Measurements from ENCODE around the gene CLDN5. TPM values are rescaled to one million over a fixed set of nuclear protein-coding genes. Genes with fewer than 3 reads are reported as not detected.

The CLDN5 gene
- total RNA-seq, 4 donors from 2014 or later = 40.4 to 108 (median 89.6) TPM

DNA sequence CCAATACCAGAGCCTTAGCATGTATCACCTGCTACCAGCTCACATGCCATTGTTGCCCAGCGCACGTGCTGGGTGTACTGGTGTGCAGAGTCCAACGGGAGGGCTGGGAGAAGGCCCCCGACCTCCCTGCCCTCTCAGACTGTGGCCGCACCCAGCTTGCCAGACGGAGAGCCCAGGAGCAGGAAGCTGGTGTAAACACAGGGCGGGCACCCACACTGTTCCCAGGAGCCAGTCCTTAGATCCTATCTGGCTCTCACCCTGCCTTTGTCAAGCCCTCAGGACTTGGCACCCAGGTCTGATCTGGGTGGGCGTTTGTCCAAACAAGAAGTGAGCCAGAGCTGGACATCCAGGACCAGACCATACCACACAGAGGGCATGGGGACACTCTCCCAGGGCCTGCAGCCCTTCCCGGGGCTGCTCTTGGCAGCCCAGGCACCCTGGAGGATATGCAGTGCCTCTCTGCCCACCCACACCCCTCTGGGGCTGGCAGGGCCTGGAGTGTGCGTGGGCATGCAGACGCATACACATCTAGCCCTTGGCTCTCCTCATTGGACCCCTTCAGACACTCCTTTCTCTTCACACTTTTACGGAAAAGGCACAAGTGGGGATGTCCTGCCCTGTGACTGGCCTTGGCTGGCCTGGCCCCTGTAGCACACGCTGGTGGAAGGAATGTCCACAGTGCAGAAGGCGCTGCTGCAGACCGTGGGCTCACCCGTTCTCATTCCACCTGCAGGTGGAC lies 19.9 kb upstream of the CLDN5 start:
- DNase-seq (no peak), ATAC-seq (no peak)
- in situ Hi-C loops (cut with MboI; ENCODE audit: low sequenced_read_pairs in 4 of 4) = no loop called here
- Histone ChIP-seq H3K36me3 (no peaks in the 10 kb centered on the region), H3K9me3 (no peaks in the 10 kb centered on the region), H3K27me3 (no peaks in the 10 kb centered on the region), H3K4me1 (no peaks in the 10 kb centered on the region), H3K27ac (no peak overlapping the region), H3K4me3 (no peak overlapping the region)
- TF ChIP-seq CTCF (IDR thresholded peaks at IDR 0.05 in 4 of 5, conservative IDR thresholded peaks at IDR 0.05 in 1 of 5) (no peak), POLR2A (IDR thresholded peaks at IDR 0.05) (no peak)
- intact Hi-C loops (cut with DNase I; ENCODE audit: low total_unique reads) = no loop called here

GRCh38 chr22:19540394-19540793 lies 16.2 kb upstream of the CLDN5 start:
- Histone ChIP-seq H3K27ac (no peak overlapping the region), H3K4me3 (no peak overlapping the region), H3K36me3 (no peaks in the 10 kb centered on the region), H3K9me3 (no peaks in the 10 kb centered on the region), H3K4me1 (no peaks in the 10 kb centered on the region), H3K27me3 (no peaks in the 10 kb centered on the region)
- ATAC-seq (no peak), DNase-seq (no peak)
- intact Hi-C loops (cut with DNase I; ENCODE audit: low total_unique reads) (no loop called here), in situ Hi-C loops (cut with MboI; ENCODE audit: low sequenced_read_pairs in 4 of 4) (no loop called here)
- TF ChIP-seq CTCF (IDR thresholded peaks at IDR 0.05 in 4 of 5, conservative IDR thresholded peaks at IDR 0.05 in 1 of 5) (no peak), POLR2A (IDR thresholded peaks at IDR 0.05) (no peak)

DNA sequence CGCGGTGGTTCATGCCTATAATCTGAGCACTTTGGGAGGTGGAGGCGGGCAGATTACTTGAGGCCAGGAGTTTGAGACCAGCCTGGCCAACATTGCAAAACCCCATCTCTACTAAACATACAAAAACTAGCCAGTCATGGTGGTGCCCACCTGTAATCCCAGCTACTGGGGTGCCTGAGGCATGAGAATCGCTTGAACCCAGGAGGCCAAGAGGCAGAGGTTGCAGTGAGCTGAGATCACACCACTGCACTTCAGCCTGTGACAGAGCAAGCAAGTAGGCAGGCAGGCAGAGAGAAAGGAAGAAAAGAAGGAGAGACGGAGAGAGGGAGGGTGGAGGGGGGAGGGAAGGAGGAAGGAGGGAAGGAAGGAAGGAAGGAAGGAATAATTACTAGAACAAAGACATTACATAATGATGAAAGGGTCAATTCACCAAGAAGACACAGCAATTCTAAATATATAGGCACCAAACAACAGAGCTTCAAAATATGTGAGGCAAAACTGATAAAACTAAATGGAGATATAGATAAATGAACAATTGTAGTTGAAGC lies 13.8 kb upstream of the CLDN5 start:
- Histone ChIP-seq H3K36me3 (no peaks in the 10 kb centered on the region), H3K27me3 (no peaks in the 10 kb centered on the region), H3K4me1 (no peaks in the 10 kb centered on the region), H3K4me3 (no peak overlapping the region), H3K27ac (no peak overlapping the region), H3K9me3 (no peaks in the 10 kb centered on the region)
- intact Hi-C loops (cut with DNase I; ENCODE audit: low total_unique reads) (no loop called here), in situ Hi-C loops (cut with MboI; ENCODE audit: low sequenced_read_pairs in 4 of 4) (no loop called here)
- TF ChIP-seq CTCF (IDR thresholded peaks at IDR 0.05 in 4 of 5, conservative IDR thresholded peaks at IDR 0.05 in 1 of 5) (no peak), POLR2A (IDR thresholded peaks at IDR 0.05) (no peak)
- ATAC-seq (no peak), DNase-seq (no peak)

- DNase-seq = no peak
- Histone ChIP-seq H3K27me3 (no peaks in the 10 kb centered on the region), H3K9me3 (no peaks in the 10 kb centered on the region), H3K27ac (no peak overlapping the region), H3K36me3 (no peaks in the 10 kb centered on the region), H3K4me3 (no peak overlapping the region), H3K4me1 (no peaks in the 10 kb centered on the region)
- no peak for ATAC-seq
- in situ Hi-C loops (cut with MboI; ENCODE audit: low sequenced_read_pairs in 4 of 4) (no loop called here), intact Hi-C loops (cut with DNase I; ENCODE audit: low total_unique reads) (no loop called here)
- TF ChIP-seq POLR2A (IDR thresholded peaks at IDR 0.05) (no peak), CTCF (IDR thresholded peaks at IDR 0.05 in 4 of 5, conservative IDR thresholded peaks at IDR 0.05 in 1 of 5) (no peak)
These were observed 12.4 kb upstream of the CLDN5 start for GRCh38 chr22:19536564-19536963.
